H1 (cell line): ENCODE measurements around the gene SCN2A. TPM values are rescaled to one million over a fixed set of nuclear protein-coding genes. Genes with fewer than 3 reads are reported as not detected.

ENCODE experiments used
- CHD1 ChIP-seq: IDR thresholded peaks from 2 replicates; pipeline ENCODE4 v1.6.1; 2012; ENCODE audit warnings: low read depth, low read length, improper control_type of control experiment
- CHD7 ChIP-seq: fragments of 300-600 bp; sonication (generic); IDR thresholded peaks from 2 replicates; pipeline ENCODE4 v1.7.1; 2012; ENCODE audit warnings: low read length, moderate library complexity, mild to moderate bottlenecking, inconsistent platforms; ENCODE audit not compliant: insufficient replicate concordance
- EZH2 ChIP-seq: fragments of 200-600 bp; sonication (generic); IDR thresholded peaks from 2 replicates; pipeline ENCODE4 v1.7.1; 2012; ENCODE audit warnings: low read depth, mild to moderate bottlenecking, moderate library complexity, low read length, inconsistent platforms; ENCODE audit not compliant: severe bottlenecking
- FOSL1 ChIP-seq: IDR thresholded peaks from 2 replicates; pipeline ENCODE4 v1.6.1; 2011; ENCODE audit warnings: mild to moderate bottlenecking, low read depth, low read length, moderate library complexity; ENCODE audit not compliant: insufficient read depth
- PHF8 ChIP-seq: fragments of 200-600 bp; sonication (generic); conservative IDR thresholded peaks from 2 replicates; pipeline ENCODE4 v1.7.1; 2012; ENCODE audit warnings: low read depth, mild to moderate bottlenecking, inconsistent platforms, low read length, moderate library complexity
- RBBP5 ChIP-seq: IDR thresholded peaks from 2 replicates; pipeline ENCODE4 v1.7.1; 2012; ENCODE audit warnings: low read depth, mild to moderate bottlenecking, inconsistent platforms, low read length, moderate library complexity, borderline replicate concordance
- RNF2 ChIP-seq: fragments of 200-900, 300-1000 bp; sonication (generic); IDR thresholded peaks from 2 replicates; pipeline ENCODE4 v1.7.1; 2016; ENCODE audit warnings: borderline replicate concordance, low read depth, mild to moderate bottlenecking, antibody characterized with exemption, low read length; ENCODE audit not compliant: poor library complexity, severe bottlenecking; ENCODE audit errors: missing control alignments
- SP1 ChIP-seq: IDR thresholded peaks from 2 replicates; pipeline ENCODE4 v1.6.1; 2011; ENCODE audit warnings: low read depth, low read length
- SP4 ChIP-seq: IDR thresholded peaks from 2 replicates; pipeline ENCODE4 v1.6.1; 2012; ENCODE audit warnings: low read length, inconsistent platforms
- SRF ChIP-seq: IDR thresholded peaks from 2 replicates; pipeline ENCODE4 v1.6.1; 2011; ENCODE audit warnings: mild to moderate bottlenecking, low read depth, low read length, moderate library complexity
- polyA plus RNA-seq, 7 experiments: library from polyadenylated mRNA; depleted of rRNA in 3 of 7; stranded (reverse) in 5 of 7; unstranded in 2 of 7; fragments of >200 nt in 5 of 7; fragments of 200-250 nt in 2 of 7; gene quantifications; 1 replicate in 5 of 7; 2 replicates in 1 of 7; 4 replicates in 1 of 7; pipeline versions ENCODE4 v1.2.1 to v1.2.3, GENCODE V29; 2011 to 2013; ENCODE audit warnings: missing spikeins in 2 of 7, mixed read lengths in 2 of 7
- total RNA-seq: library from RNA; stranded (reverse); fragmentation: NEBNext Ultra II Directional; extraction: Animal tissue kit (Norgen Biotek cat#: 25700); gene quantifications from 2 replicates; pipeline ENCODE4 v1.2.1, GENCODE V29; 2021
- TF ChIP-seq, protein P1 (sequence below): IDR thresholded peaks from 2 replicates; pipeline ENCODE4 v1.6.1; 2011; ENCODE audit warnings: low read depth, mild to moderate bottlenecking, low read length; ENCODE audit not compliant: insufficient read depth

Gene SCN2A
- total and polyA plus RNA-seq, 2 of the 8 experiments (the other 6 are each of a cell fraction or from before 2014, with no cell fraction given) = 0.18 to 1.1 TPM

GRCh38 chr2:165197346-165197745, 41.9 kb upstream of the SCN2A start (continued):
- TF ChIP-seq CHD7 (no peak), RNF2 (no peak), CHD1 (no peak), EZH2 (no peak), SRF (no peak), PHF8 (no peak), SP1 (no peak), RBBP5 (no peak), SP4 (no peak), FOSL1 (no peak)
- TF ChIP-seq, protein P1, sequence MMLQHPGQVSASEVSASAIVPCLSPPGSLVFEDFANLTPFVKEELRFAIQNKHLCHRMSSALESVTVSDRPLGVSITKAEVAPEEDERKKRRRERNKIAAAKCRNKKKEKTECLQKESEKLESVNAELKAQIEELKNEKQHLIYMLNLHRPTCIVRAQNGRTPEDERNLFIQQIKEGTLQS = no peak
